Neural cell (in vitro differentiated cells): Measurements from ENCODE around the gene C16orf90. TPM values are rescaled to one million over a fixed set of nuclear protein-coding genes. Genes with fewer than 3 reads are reported as not detected.

ENCODE experiments used
- H2AFZ ChIP-seq: fragments of 200-600, 300-800 bp; sonication (generic), shearing (Covaris generic); 2 replicates; pipeline ENCODE4 v1.6.0; 2014; ENCODE audit warnings: low read depth, mild to moderate bottlenecking, antibody characterized with exemption, low read length, moderate library complexity
- H3F3A ChIP-seq: fragments of 200-600 bp; shearing (Covaris generic); 2 replicates; pipeline ENCODE4 v1.6.1; 2016; ENCODE audit warnings: mild to moderate bottlenecking, moderate library complexity, mixed read lengths, antibody characterized with exemption, low read length; ENCODE audit not compliant: insufficient read depth, poor library complexity, severe bottlenecking
- H3K27ac ChIP-seq: fragments of 200-600, 300-800 bp; sonication (generic), shearing (Covaris generic); 2 replicates; pipeline ENCODE4 v1.5.1; 2014; ENCODE audit warnings: mild to moderate bottlenecking, low read length, moderate library complexity
- H3K27me3 ChIP-seq: fragments of 300-800, 200-600 bp; sonication (generic), shearing (Covaris generic); 2 replicates; pipeline ENCODE4 v1.6.0; 2014; ENCODE audit warnings: mild to moderate bottlenecking, low read depth, low read length, moderate library complexity; ENCODE audit not compliant: insufficient read depth
- H3K36me3 ChIP-seq: fragments of 300-800, 200-600 bp; sonication (generic), shearing (Covaris generic); 2 replicates; pipeline ENCODE4 v1.5.1; 2014; ENCODE audit warnings: mild to moderate bottlenecking, antibody characterized with exemption, low read length, moderate library complexity; ENCODE audit not compliant: insufficient read depth
- H3K4me2 ChIP-seq: fragments of 300-800, 200-600 bp; sonication (generic), shearing (Covaris generic); 2 replicates; pipeline ENCODE4 v1.6.0; 2014; ENCODE audit warnings: mild to moderate bottlenecking, low read length
- H3K4me3 ChIP-seq: fragments of 300-800, 200-600 bp; sonication (generic), shearing (Covaris generic); 2 replicates; pipeline ENCODE4 v1.5.1; 2014; ENCODE audit warnings: mild to moderate bottlenecking, low read length, moderate library complexity
- H3K79me2 ChIP-seq: fragments of 200-600 bp; shearing (Covaris generic); replicated peaks from 2 replicates; pipeline ENCODE4 v1.6.0; 2014; ENCODE audit warnings: mild to moderate bottlenecking, low read length, moderate library complexity; ENCODE audit not compliant: insufficient read depth
- H3K9ac ChIP-seq: fragments of 300-800, 200-600 bp; sonication (generic), shearing (Covaris generic); 2 replicates; pipeline ENCODE4 v1.6.1; 2016; ENCODE audit warnings: mild to moderate bottlenecking, low read length, mixed read lengths
- H3K9me2 ChIP-seq: fragments of 200-600 bp; shearing (Covaris generic); 2 replicates; pipeline ENCODE4 v1.6.1; 2016; ENCODE audit warnings: mild to moderate bottlenecking, low read length, mixed read lengths; ENCODE audit not compliant: insufficient read depth
- H3K9me3 ChIP-seq: fragments of 200-600, 300-800 bp; sonication (generic), shearing (Covaris generic); 2 replicates; pipeline ENCODE4 v1.6.1; 2016; ENCODE audit warnings: mild to moderate bottlenecking, mixed run types, low read length, moderate library complexity, mixed read lengths
- H4K20me1 ChIP-seq: fragments of 200-600 bp; shearing (Covaris generic); 2 replicates; pipeline ENCODE4 v1.6.1; 2016; ENCODE audit warnings: mild to moderate bottlenecking, mixed run types; ENCODE audit not compliant: insufficient read depth
- EP300 ChIP-seq: fragments of 450-650 bp; conservative IDR thresholded peaks from 2 replicates; pipeline ENCODE4 v1.6.1; 2014; ENCODE audit warnings: antibody characterized with exemption, mild to moderate bottlenecking, moderate library complexity; ENCODE audit not compliant: poor library complexity, severe bottlenecking
- EZH2 ChIP-seq: fragments of 200-600, 300-800 bp; shearing (Covaris generic), sonication (generic); IDR thresholded peaks from 2 replicates; pipeline ENCODE4 v1.6.1; 2014; ENCODE audit warnings: antibody characterized with exemption, low read length, borderline replicate concordance, mild to moderate bottlenecking; ENCODE audit not compliant: insufficient read depth, poor library complexity, severe bottlenecking
- MXI1 ChIP-seq: fragments of 450-650 bp; conservative IDR thresholded peaks from 2 replicates; pipeline ENCODE4 v1.6.1; 2014; ENCODE audit warnings: antibody characterized with exemption, mild to moderate bottlenecking; ENCODE audit not compliant: poor library complexity, severe bottlenecking
- POLR2AphosphoS5 ChIP-seq: IDR thresholded peaks from 2 replicates; pipeline ENCODE4 v1.6.1; 2012
- RAD21 ChIP-seq: fragments of 450-650 bp; conservative IDR thresholded peaks from 2 replicates; pipeline ENCODE4 v1.6.1; 2014; ENCODE audit warnings: antibody characterized with exemption, mild to moderate bottlenecking, moderate library complexity
- SMC3 ChIP-seq: fragments of 450-650 bp; conservative IDR thresholded peaks from 2 replicates; pipeline ENCODE4 v1.6.1; 2014; ENCODE audit warnings: antibody characterized with exemption, mild to moderate bottlenecking, moderate library complexity; ENCODE audit not compliant: poor library complexity
- TAF1 ChIP-seq: IDR thresholded peaks from 2 replicates; pipeline ENCODE4 v1.6.1; 2012; ENCODE audit warnings: low read depth
- polyA plus RNA-seq: library from polyadenylated mRNA; depleted of rRNA; stranded (reverse); fragments of >200 nt; gene quantifications from 2 replicates; pipeline ENCODE4 v1.2.3, GENCODE V29; 2014
- TF ChIP-seq, protein P1 (sequence below): IDR thresholded peaks from 2 replicates; pipeline ENCODE4 v1.6.1; 2012; ENCODE audit warnings: borderline replicate concordance
- TF ChIP-seq, protein P2 (sequence below): fragments of 450-650 bp; IDR thresholded peaks from 2 replicates; pipeline ENCODE4 v1.5.1; 2014; ENCODE audit warnings: antibody characterized with exemption, mild to moderate bottlenecking, moderate library complexity; ENCODE audit not compliant: poor library complexity, severe bottlenecking

Gene C16orf90
- polyA plus RNA-seq, 1 donor from 2014 or later: not detected

- no peak overlapping the region for H2AFZ ChIP-seq
- H3F3A ChIP-seq: no peaks in the 10 kb centered on the region
- H3K9ac ChIP-seq: no peak overlapping the region
- no peaks in the 10 kb centered on the region for H3K36me3 ChIP-seq
- H3K27me3 ChIP-seq: no peaks in the 10 kb centered on the region
- H4K20me1 ChIP-seq: no peaks in the 10 kb centered on the region
- H3K79me2 ChIP-seq: no peaks in the 10 kb centered on the region
- TF ChIP-seq TAF1 (no peak), EP300 (no peak), RAD21 (no peak), POLR2AphosphoS5 (no peak), SMC3 (no peak), MXI1 (no peak)
- TF ChIP-seq, protein P1, sequence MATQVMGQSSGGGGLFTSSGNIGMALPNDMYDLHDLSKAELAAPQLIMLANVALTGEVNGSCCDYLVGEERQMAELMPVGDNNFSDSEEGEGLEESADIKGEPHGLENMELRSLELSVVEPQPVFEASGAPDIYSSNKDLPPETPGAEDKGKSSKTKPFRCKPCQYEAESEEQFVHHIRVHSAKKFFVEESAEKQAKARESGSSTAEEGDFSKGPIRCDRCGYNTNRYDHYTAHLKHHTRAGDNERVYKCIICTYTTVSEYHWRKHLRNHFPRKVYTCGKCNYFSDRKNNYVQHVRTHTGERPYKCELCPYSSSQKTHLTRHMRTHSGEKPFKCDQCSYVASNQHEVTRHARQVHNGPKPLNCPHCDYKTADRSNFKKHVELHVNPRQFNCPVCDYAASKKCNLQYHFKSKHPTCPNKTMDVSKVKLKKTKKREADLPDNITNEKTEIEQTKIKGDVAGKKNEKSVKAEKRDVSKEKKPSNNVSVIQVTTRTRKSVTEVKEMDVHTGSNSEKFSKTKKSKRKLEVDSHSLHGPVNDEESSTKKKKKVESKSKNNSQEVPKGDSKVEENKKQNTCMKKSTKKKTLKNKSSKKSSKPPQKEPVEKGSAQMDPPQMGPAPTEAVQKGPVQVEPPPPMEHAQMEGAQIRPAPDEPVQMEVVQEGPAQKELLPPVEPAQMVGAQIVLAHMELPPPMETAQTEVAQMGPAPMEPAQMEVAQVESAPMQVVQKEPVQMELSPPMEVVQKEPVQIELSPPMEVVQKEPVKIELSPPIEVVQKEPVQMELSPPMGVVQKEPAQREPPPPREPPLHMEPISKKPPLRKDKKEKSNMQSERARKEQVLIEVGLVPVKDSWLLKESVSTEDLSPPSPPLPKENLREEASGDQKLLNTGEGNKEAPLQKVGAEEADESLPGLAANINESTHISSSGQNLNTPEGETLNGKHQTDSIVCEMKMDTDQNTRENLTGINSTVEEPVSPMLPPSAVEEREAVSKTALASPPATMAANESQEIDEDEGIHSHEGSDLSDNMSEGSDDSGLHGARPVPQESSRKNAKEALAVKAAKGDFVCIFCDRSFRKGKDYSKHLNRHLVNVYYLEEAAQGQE: no peak
- TF ChIP-seq, protein P2, sequence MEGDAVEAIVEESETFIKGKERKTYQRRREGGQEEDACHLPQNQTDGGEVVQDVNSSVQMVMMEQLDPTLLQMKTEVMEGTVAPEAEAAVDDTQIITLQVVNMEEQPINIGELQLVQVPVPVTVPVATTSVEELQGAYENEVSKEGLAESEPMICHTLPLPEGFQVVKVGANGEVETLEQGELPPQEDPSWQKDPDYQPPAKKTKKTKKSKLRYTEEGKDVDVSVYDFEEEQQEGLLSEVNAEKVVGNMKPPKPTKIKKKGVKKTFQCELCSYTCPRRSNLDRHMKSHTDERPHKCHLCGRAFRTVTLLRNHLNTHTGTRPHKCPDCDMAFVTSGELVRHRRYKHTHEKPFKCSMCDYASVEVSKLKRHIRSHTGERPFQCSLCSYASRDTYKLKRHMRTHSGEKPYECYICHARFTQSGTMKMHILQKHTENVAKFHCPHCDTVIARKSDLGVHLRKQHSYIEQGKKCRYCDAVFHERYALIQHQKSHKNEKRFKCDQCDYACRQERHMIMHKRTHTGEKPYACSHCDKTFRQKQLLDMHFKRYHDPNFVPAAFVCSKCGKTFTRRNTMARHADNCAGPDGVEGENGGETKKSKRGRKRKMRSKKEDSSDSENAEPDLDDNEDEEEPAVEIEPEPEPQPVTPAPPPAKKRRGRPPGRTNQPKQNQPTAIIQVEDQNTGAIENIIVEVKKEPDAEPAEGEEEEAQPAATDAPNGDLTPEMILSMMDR: no peak
- H3K27ac ChIP-seq: no peak overlapping the region
- no peaks in the 10 kb centered on the region for H3K9me2 ChIP-seq
- no peak overlapping the region for H3K4me2 ChIP-seq
- no peaks in the 10 kb centered on the region for H3K9me3 ChIP-seq
- H3K4me3 ChIP-seq: no peak overlapping the region
These were observed 9.3 kb downstream of the C16orf90 start for GRCh38 chr16:3485821-3486505.

- Histone ChIP-seq H3K4me2 (no peak overlapping the region), H2AFZ (no peak overlapping the region), H3K4me3 (no peak overlapping the region), H3K9ac (no peak overlapping the region), H4K20me1 (no peaks in the 10 kb centered on the region), H3K79me2 (no peaks in the 10 kb centered on the region), H3K9me2 (no peaks in the 10 kb centered on the region), H3K9me3 (no peaks in the 10 kb centered on the region), H3F3A (no peaks in the 10 kb centered on the region), H3K36me3 (no peaks in the 10 kb centered on the region), H3K27ac (no peak overlapping the region), H3K27me3 (no peaks in the 10 kb centered on the region)
- TF ChIP-seq, protein P2: no peak
- TF ChIP-seq POLR2AphosphoS5 (no peak), RAD21 (no peak), EP300 (no peak), SMC3 (no peak), EZH2 (no peak), TAF1 (no peak), MXI1 (no peak)
- TF ChIP-seq, protein P1: no peak
These were observed 10.1 kb downstream of the C16orf90 start for GRCh38 chr16:3485097-3485745.
